Rectal smooth muscle tissue (tissue), 1 donor: ENCODE data around the gene CPLX4.
A peak's percentile ranks its signal among the peaks of the same experiment; 100 is the strongest.

ENCODE experiments used
- H3K27ac ChIP-seq: one replicate; pipeline ENCODE4 v1.7.0; 2013; ENCODE audit warnings: low read depth, low read length, inconsistent platforms
- H3K27me3 ChIP-seq: one replicate; pipeline ENCODE4 v1.7.0; 2013; ENCODE audit warnings: low read length; ENCODE audit not compliant: control insufficient read depth, insufficient read depth
- H3K36me3 ChIP-seq: one replicate; pipeline ENCODE4 v1.7.0; 2013; ENCODE audit warnings: low read length; ENCODE audit not compliant: control insufficient read depth, insufficient read depth
- H3K4me1 ChIP-seq: one replicate; pipeline ENCODE4 v1.7.0; 2013; ENCODE audit warnings: low read length; ENCODE audit not compliant: control insufficient read depth, insufficient read depth
- H3K4me3 ChIP-seq: one replicate; pipeline ENCODE4 v1.7.0; 2013; ENCODE audit warnings: low read length
- H3K9ac ChIP-seq: one replicate; pipeline ENCODE4 v1.7.0; 2013; ENCODE audit warnings: low read length

The CPLX4 gene

DNA sequence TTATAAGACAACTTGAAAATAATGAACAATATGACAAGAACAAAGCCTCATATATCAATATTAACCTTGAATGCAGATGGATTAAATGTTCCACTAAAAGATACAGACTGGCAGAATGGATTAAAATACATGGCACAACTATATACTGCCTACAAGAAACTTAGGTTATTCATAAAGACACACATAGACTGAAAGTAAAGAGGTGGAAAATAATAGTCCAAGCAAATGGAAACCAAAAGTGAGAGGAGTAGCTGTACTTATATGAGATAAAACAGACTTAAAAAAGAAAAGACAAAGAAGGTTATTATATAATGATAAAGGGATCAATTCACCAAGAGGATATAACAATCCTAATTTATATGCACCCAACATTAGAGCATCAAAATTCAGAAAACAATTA lies 22.4 kb upstream of the CPLX4 start:
- Histone ChIP-seq H3K27me3 (no peaks in the 10 kb centered on the region), H3K4me1 (no peaks in the 10 kb centered on the region), H3K36me3 (peaks cover 19% of the 10 kb centered on the region), H3K4me3 (no peak overlapping the region), H3K9ac (no peak overlapping the region), H3K27ac (no peak overlapping the region)

GRCh38 chr18:59340312-59340711 lies 21.9 kb upstream of the CPLX4 start:
- H3K27ac ChIP-seq: no peak overlapping the region
- H3K27me3 ChIP-seq: no peaks in the 10 kb centered on the region
- no peaks in the 10 kb centered on the region for H3K4me1 ChIP-seq
- H3K9ac ChIP-seq: no peak overlapping the region
- H3K36me3 ChIP-seq: peaks cover 19% of the 10 kb centered on the region
- H3K4me3 ChIP-seq: no peak overlapping the region

- Histone ChIP-seq H3K4me3 (no peak overlapping the region), H3K36me3 (peaks cover 7% of the 10 kb centered on the region), H3K27me3 (no peaks in the 10 kb centered on the region), H3K9ac (no peak overlapping the region), H3K27ac (no peak overlapping the region), H3K4me1 (no peaks in the 10 kb centered on the region)
Measured at GRCh38 chr18:59332986-59333385, 14.5 kb upstream of the CPLX4 start.

DNA sequence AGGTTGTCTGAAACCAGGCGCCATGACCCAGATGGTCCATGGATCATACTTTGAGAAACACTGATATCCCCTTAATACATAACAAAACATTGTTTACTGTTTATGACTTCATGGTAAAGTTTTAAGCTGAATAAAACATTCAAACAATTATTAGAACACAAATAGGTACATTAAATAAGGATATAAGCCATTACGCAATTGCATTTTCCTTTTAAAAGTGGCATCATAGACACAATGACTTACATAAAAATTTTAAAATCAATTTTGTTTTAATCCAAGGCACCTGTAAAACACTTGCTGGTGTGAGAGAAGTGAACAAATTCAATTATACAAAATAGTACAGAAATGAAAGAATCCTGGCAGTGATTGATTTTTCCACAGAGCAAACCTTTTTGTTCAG lies 10.2 kb upstream of the CPLX4 start:
- no peaks in the 10 kb centered on the region for H3K4me1 ChIP-seq
- peaks cover 12% of the 10 kb centered on the region for H3K36me3 ChIP-seq
- H3K27ac ChIP-seq: no peak overlapping the region
- H3K9ac ChIP-seq: no peak overlapping the region
- H3K27me3 ChIP-seq: no peaks in the 10 kb centered on the region
- H3K4me3 ChIP-seq: no peak overlapping the region

DNA sequence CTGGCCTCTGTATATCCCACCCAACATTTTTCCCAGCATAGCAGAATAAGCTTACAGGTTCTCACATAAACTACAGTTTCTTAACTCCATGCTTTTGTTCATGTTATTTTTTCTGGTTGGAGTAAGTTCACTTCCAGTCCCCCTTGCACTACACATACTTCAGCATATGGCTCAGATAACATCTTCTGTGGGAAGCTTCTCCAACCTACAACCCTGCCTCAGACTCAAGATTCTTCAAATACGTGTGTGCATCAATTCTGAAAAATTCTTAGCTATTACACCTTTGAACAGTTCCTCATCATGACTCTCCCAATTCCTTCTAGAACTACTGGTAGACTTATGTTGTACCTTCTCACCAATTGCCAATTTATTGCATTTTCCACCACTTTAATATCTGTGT lies 7.5 kb upstream of the CPLX4 start:
- Histone ChIP-seq H3K27ac (no peak overlapping the region), H3K36me3 (peaks cover 5% of the 10 kb centered on the region), H3K27me3 (no peaks in the 10 kb centered on the region), H3K4me3 (no peak overlapping the region), H3K4me1 (no peaks in the 10 kb centered on the region), H3K9ac (no peak overlapping the region)

DNA sequence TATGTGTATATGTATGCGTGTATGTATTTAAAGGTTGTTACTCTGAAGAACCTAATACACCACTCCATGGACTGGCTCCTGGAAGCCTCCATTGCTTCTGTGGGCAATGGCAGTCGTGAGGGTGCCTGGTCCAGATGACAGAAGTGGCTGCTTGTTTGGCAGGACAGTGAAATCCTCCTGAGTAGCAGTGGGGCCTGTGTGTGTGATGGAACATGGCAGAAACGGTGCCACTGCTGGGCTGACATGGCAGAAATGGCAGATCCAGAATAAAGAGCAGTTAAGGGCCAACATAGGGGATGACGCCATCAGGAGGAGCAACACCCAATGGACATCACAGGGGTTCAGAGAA lies 6.1 kb upstream of the CPLX4 start:
- no peak overlapping the region for H3K4me3 ChIP-seq
- H3K36me3 ChIP-seq: peaks cover 5% of the 10 kb centered on the region
- H3K27ac ChIP-seq: no peak overlapping the region
- H3K9ac ChIP-seq: no peak overlapping the region
- no peaks in the 10 kb centered on the region for H3K4me1 ChIP-seq
- H3K27me3 ChIP-seq: no peaks in the 10 kb centered on the region

DNA sequence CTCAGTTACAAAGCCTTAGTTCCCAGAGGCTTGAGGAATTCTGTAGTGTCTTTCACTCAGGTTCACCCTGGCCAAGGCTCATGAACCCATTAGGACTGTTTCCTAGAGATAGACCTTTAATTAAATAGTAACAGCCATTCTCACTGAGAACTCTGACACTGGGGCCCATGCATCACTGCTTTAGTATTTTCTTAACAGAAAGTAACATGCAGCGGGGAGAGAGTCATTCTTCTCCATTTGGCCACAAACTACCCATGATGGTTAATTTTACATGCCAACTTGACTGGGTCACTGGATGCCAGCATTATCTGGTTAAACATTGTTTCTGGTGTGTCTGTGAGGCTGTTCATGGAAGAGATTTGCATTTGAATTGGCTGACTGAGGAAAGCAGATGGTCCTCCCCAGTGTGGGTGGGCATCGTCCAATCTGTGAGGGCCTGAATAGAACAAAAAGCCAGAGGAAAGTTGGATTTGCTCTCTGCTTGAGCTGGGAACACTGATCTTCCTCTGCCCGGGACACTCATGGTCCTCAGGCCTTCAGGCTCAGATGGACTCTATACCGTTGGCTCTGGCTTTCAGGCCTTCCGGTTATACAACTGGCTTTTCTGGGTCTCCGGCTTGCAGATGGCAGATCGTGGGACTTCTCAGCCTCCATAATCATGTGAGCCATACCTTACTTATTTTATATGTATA lies 5.6 kb upstream of the CPLX4 start:
- Histone ChIP-seq H3K4me1 (no peaks in the 10 kb centered on the region), H3K36me3 (peaks cover 5% of the 10 kb centered on the region), H3K9ac (no peak overlapping the region), H3K4me3 (no peak overlapping the region), H3K27ac (no peak overlapping the region), H3K27me3 (no peaks in the 10 kb centered on the region)

DNA sequence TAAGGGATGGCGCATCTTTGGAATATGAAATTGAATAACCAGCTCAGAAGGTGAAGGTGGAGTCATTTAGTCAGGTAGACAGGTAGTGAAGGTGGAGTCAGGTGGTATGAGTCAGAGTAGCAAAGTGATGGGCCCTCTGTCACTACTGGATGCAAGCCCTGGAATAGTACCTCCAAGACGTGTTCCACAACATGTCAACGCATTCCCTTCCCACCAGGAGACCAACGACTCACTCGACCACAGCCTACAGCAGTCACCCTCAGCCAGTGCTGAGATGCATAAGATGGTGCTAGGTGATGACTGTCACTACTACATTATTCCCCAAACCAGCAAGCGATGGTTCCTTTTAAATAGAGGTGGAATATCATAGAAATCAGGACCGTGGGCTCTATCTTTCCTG lies 6.8 kb downstream of the CPLX4 start:
- H3K36me3 ChIP-seq: no peaks in the 10 kb centered on the region
- peaks cover 2% of the 10 kb centered on the region for H3K27me3 ChIP-seq
- no peak overlapping the region for H3K27ac ChIP-seq
- no peak overlapping the region for H3K4me3 ChIP-seq
- H3K9ac ChIP-seq: no peak overlapping the region
- H3K4me1 ChIP-seq: no peaks in the 10 kb centered on the region

DNA sequence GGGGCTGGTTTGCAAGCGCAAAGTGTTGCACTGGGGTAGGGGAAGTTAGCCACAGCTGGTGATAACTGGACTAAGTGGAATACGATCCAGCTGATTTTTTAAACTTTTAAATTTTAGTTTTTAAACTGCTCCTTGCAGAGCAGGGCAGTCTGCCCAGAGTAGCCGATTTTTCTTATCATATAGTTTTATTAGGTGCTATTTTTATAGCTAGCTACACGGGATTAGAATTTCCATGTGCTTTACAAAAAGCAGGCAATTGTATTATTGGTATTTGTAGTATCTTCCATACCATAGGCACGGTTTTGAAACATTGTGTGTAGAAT lies 9.6 kb downstream of the CPLX4 start:
- peak overlapping the region; percentile 25 for H3K4me3 ChIP-seq
- no peak overlapping the region for H3K27ac ChIP-seq
- H3K9ac ChIP-seq: no peak overlapping the region
- H3K4me1 ChIP-seq: no peaks in the 10 kb centered on the region
- no peaks in the 10 kb centered on the region for H3K36me3 ChIP-seq
- H3K27me3 ChIP-seq: peaks cover 2% of the 10 kb centered on the region

- no peaks in the 10 kb centered on the region for H3K4me1 ChIP-seq
- H3K36me3 ChIP-seq: no peaks in the 10 kb centered on the region
- H3K4me3 ChIP-seq: peak overlapping the region; percentile 25
- peaks cover 2% of the 10 kb centered on the region for H3K27me3 ChIP-seq
- H3K9ac ChIP-seq: no peak overlapping the region
- no peak overlapping the region for H3K27ac ChIP-seq
Measured at GRCh38 chr18:59308248-59308937, 10.1 kb downstream of the CPLX4 start.

- Histone ChIP-seq H3K4me3 (no peak overlapping the region), H3K9ac (no peak overlapping the region), H3K36me3 (no peaks in the 10 kb centered on the region), H3K4me1 (no peaks in the 10 kb centered on the region), H3K27ac (no peak overlapping the region), H3K27me3 (peaks cover 3% of the 10 kb centered on the region)
Measured at GRCh38 chr18:59306640-59307039, 11.8 kb downstream of the CPLX4 start.

- H3K4me3 ChIP-seq: no peak overlapping the region
- no peaks in the 10 kb centered on the region for H3K4me1 ChIP-seq
- no peak overlapping the region for H3K9ac ChIP-seq
- H3K27ac ChIP-seq: no peak overlapping the region
- H3K27me3 ChIP-seq: peaks cover 2% of the 10 kb centered on the region
- no peaks in the 10 kb centered on the region for H3K36me3 ChIP-seq
Measured at GRCh38 chr18:59305295-59305694, 13.2 kb downstream of the CPLX4 start.

- Histone ChIP-seq H3K27ac (no peak overlapping the region), H3K4me3 (no peak overlapping the region), H3K27me3 (peaks cover 2% of the 10 kb centered on the region), H3K4me1 (no peaks in the 10 kb centered on the region), H3K9ac (no peak overlapping the region), H3K36me3 (no peaks in the 10 kb centered on the region)
Measured at GRCh38 chr18:59303656-59304195, 14.7 kb downstream of the CPLX4 start.
